SK-N-SH treated with all-trans-retinoic acid at 6 μM for 48 hours (cell line): ENCODE data around the gene BRPF1.

Source experiments
- CSDC2 ChIP-seq: fragments of 250-450 bp; sonication (Bioruptor Pico); IDR thresholded peaks from 2 replicates; pipeline ENCODE4 v1.5.0; 2020; ENCODE audit warnings: mild to moderate bottlenecking, moderate library complexity
- PATZ1 ChIP-seq: fragments of 250-450 bp; sonication (Bioruptor Pico); IDR thresholded peaks from 2 replicates; pipeline ENCODE4 v1.8.0; 2020; ENCODE audit warnings: mild to moderate bottlenecking, moderate library complexity, borderline replicate concordance
- RARB ChIP-seq: fragments of 250-450 bp; sonication (Bioruptor Pico); IDR thresholded peaks from 2 replicates; pipeline ENCODE4 v1.8.0; 2021; ENCODE audit warnings: mild to moderate bottlenecking, moderate library complexity
- TCF4 ChIP-seq: fragments of 250-450 bp; sonication (Bioruptor Pico); IDR thresholded peaks from 2 replicates; pipeline ENCODE4 v1.8.0; 2021; ENCODE audit warnings: mild to moderate bottlenecking, moderate library complexity, borderline replicate concordance
- TSHZ2 ChIP-seq: fragments of 250-450 bp; sonication (Bioruptor Pico); IDR thresholded peaks from 2 replicates; pipeline ENCODE4 v1.5.0; 2020; ENCODE audit warnings: mild to moderate bottlenecking, moderate library complexity
- ZNF565 ChIP-seq: fragments of 450-650 bp; formaldehyde crosslinking; conservative IDR thresholded peaks from 2 replicates; pipeline ENCODE4 v1.5.0; 2020; ENCODE audit warnings: low read depth, mild to moderate bottlenecking, moderate library complexity
- TF ChIP-seq, protein P1 (sequence below): fragments of 250-450 bp; sonication (Bioruptor Pico); IDR thresholded peaks from 2 replicates; pipeline ENCODE4 v1.8.0; 2021; ENCODE audit warnings: low read depth, mild to moderate bottlenecking, moderate library complexity, borderline replicate concordance

DNA sequence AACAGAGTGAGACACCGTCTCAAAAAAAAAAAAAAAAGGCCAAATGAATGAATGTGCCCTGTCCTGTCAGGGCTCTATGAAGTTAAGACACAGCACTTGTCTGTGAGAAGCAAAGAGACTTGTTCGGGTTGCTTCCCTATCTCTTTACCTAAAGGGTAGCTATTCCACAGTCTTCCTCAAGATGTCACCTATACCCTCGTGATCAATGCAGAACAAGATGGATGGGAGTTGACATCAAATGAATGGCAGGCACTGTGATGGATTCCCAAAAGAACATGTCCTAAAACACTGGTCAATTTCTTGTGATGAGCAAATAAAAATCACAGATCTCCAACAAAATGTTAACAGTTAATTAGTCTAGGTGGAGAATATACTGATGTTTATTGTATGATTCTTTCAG, 51.2 kb downstream of the BRPF1 start:
- TF ChIP-seq ZNF565 (CRISPR knock-in tag) (no peak), TCF4 (no peak), RARB (CRISPR knock-in tag) (no peak), PATZ1 (CRISPR knock-in tag) (no peak), CSDC2 (CRISPR knock-in tag) (no peak), TSHZ2 (no peak)
- TF ChIP-seq, protein P1, sequence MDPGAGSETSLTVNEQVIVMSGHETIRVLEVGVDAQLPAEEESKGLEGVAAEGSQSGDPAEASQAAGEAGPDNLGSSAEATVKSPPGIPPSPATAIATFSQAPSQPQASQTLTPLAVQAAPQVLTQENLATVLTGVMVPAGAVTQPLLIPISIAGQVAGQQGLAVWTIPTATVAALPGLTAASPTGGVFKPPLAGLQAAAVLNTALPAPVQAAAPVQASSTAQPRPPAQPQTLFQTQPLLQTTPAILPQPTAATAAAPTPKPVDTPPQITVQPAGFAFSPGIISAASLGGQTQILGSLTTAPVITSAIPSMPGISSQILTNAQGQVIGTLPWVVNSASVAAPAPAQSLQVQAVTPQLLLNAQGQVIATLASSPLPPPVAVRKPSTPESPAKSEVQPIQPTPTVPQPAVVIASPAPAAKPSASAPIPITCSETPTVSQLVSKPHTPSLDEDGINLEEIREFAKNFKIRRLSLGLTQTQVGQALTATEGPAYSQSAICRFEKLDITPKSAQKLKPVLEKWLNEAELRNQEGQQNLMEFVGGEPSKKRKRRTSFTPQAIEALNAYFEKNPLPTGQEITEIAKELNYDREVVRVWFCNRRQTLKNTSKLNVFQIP (CRISPR knock-in tag), result no peak
